ENCODE data around the gene HTR7. TPM values are rescaled to one million over a fixed set of nuclear protein-coding genes. Genes with fewer than 3 reads are reported as not detected.
"Not testable (repeated sequence)": the region's sequence is repeated elsewhere in the genome, so short reads cannot be mapped to it uniquely, and the experiment has no call there.

Gene HTR7
- total RNA-seq, 4 donors from 2014 or later = 0.55 to 1.3 TPM; not detected in 2

DNA sequence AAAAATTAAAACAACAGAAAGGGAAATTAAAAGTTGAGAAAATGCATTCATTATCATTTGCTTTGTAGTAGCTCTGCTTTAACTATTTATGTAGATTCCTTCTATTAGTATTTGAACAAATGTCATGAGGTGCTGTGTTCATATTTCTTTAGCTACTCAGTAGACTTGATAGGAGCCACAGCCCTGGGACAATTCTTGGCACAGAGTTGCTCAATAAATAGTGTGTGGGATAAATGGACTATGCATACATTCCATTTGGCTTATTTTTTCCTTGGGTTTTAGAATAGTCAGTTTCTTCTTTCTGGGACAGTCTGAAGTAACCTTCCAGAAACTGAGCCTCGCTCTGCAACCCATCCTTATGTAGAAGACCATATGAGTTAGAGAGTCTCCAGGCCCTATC lies 27.3 kb upstream of the HTR7 start:
- H3K27me3 ChIP-seq = no peaks in the 10 kb centered on the region
- H3K36me3 ChIP-seq = peaks cover 0 to 23% (median 10%) of the 10 kb centered on the region in 4 donors
- H3K9me3 ChIP-seq = no peaks in the 10 kb centered on the region
- peaks cover 0 to 5% (median 2%) of the 10 kb centered on the region in 4 donors for H3K4me1 ChIP-seq
- no peak overlapping the region for H3K4me3 ChIP-seq
- WGBS, 2 donors (ENCODE audit: low coverage in 1 of 2) = 81 to 100% methylated on average over 1 of the region's 1 CpG
- TF ChIP-seq CTCF (IDR thresholded peaks at IDR 0.05) (no peak), POLR2A (IDR thresholded peaks at IDR 0.05) (no peak), EP300 (IDR thresholded peaks at IDR 0.05; ENCODE audit: low read depth) (no peak), POLR2AphosphoS5 (IDR thresholded peaks at IDR 0.05) (no peak)
- DNase-seq = no peak
- H3K27ac ChIP-seq = no peak overlapping the region
- intact Hi-C loops (cut with DNase I; ENCODE audit: low total_unique reads) = no loop called here
- in situ Hi-C loops (cut with MboI; ENCODE audit: low pct_ligation_motif_present in 1 of 4, low pct_unique_long_range_greater_than_20kb in 1 of 4, low sequenced_read_pairs in 3 of 4) = loop anchor here in 1 of 4 donors (25.0 kb wide), 1 partner anchor 377 kb away; no protein-coding TSS in a partner anchor

- TF ChIP-seq POLR2A (IDR thresholded peaks at IDR 0.05) (no peak), EP300 (IDR thresholded peaks at IDR 0.05; ENCODE audit: low read depth) (no peak), POLR2AphosphoS5 (IDR thresholded peaks at IDR 0.05) (no peak), CTCF (IDR thresholded peaks at IDR 0.05) (no peak)
- no peak for DNase-seq
- intact Hi-C loops (cut with DNase I; ENCODE audit: low total_unique reads) = no loop called here
- Histone ChIP-seq H3K36me3 (peaks cover 0 to 25% (median 10%) of the 10 kb centered on the region in 4 donors), H3K9me3 (no peaks in the 10 kb centered on the region), H3K4me3 (no peak overlapping the region), H3K27me3 (no peaks in the 10 kb centered on the region), H3K4me1 (peaks cover 0 to 5% (median 2%) of the 10 kb centered on the region in 4 donors), H3K27ac (peak overlapping the region in 1 of 4 donors; percentile 32)
- 79 to 82% methylated on average over 3 of the region's 3 CpGs for WGBS, 2 donors (ENCODE audit: low coverage in 1 of 2)
- in situ Hi-C loops (cut with MboI; ENCODE audit: low pct_ligation_motif_present in 1 of 4, low pct_unique_long_range_greater_than_20kb in 1 of 4, low sequenced_read_pairs in 3 of 4) = loop anchor here in 1 of 4 donors (25.0 kb wide), 1 partner anchor 378 kb away; no protein-coding TSS in a partner anchor
Measured at GRCh38 chr10:90884431-90884830, 26.6 kb upstream of the HTR7 start.

DNA sequence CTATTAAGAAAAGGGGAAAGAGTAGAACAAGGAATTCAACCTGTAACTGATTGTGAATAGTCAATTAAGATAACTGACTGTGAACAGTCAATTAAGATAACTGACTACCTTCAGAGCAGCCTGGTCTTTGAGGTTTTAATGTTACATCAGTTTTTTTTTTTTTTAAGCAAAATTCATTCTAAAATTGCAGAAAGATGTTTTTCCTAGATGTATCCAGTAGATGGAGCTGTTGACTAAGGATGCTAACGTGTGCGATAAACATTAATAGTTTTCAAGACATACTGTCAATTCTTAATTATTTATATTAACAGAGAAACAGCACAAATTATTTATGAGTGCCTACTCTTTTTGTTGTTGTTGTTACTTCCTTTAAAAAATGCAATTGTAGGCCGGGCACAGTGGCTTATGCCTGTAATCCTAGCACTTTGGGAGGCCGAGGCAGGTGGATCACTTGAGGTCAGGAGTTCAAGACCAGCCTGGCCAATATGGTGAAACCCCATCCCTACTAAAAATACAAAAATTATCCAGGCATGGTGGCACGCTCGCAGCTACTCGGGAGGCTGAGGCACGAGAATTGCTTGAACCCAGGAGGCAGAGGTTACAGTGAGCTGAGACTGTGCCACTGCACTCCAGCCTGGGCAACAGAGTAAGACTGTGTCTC lies 22.4 kb upstream of the HTR7 start:
- H3K4me1 ChIP-seq; H3K27ac ChIP-seq; H3K9me3 ChIP-seq; H3K4me3 ChIP-seq; DNase-seq; intact Hi-C loops (cut with DNase I; ENCODE audit: low total_unique reads); H3K27me3 ChIP-seq: not testable (repeated sequence)
- in situ Hi-C loops (cut with MboI; ENCODE audit: low pct_ligation_motif_present in 1 of 4, low pct_unique_long_range_greater_than_20kb in 1 of 4, low sequenced_read_pairs in 3 of 4) = loop anchor here in 1 of 4 donors (25.0 kb wide), 1 partner anchor 382 kb away; no protein-coding TSS in a partner anchor
- peak; percentile 45 to 70 (median 58) for TF ChIP-seq CTCF (IDR thresholded peaks at IDR 0.05)
- 64 to 73% methylated on average over 8 of the region's 8 CpGs for WGBS, 2 donors (ENCODE audit: low coverage in 1 of 2)
- peaks cover 0 to 34% (median 3%) of the 10 kb centered on the region in 4 donors for H3K36me3 ChIP-seq

DNA sequence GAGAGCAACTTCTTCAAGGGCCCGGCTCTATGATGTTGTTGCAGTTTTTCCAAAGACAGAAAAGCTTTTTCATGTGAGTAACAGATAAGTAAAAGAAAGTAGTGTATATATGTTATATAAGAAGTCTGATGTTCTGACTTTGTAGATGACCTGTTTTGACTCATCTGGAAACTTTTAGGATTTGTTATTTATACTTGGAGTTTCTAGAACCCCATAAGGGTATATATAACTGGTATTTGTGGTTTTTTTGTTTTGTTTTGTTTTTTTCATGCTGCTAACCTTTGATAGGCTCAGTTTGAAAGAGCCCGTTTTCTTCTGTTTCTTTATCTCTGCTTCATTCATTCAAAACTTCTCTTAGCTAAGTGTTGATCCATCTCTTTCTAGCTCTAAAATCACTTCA lies 21.2 kb upstream of the HTR7 start:
- H3K4me1 ChIP-seq = peaks cover 0 to 1% (median 0%) of the 10 kb centered on the region in 4 donors
- no peaks in the 10 kb centered on the region for H3K27me3 ChIP-seq
- in situ Hi-C loops (cut with MboI; ENCODE audit: low pct_ligation_motif_present in 1 of 4, low pct_unique_long_range_greater_than_20kb in 1 of 4, low sequenced_read_pairs in 3 of 4) (loop anchor here in 1 of 4 donors (25.0 kb wide), 1 partner anchor 383 kb away; no protein-coding TSS in a partner anchor), intact Hi-C loops (cut with DNase I; ENCODE audit: low total_unique reads) (no loop called here)
- H3K27ac ChIP-seq = no peak overlapping the region
- no peaks in the 10 kb centered on the region for H3K9me3 ChIP-seq
- H3K36me3 ChIP-seq = peaks cover 0 to 34% (median 3%) of the 10 kb centered on the region in 4 donors
- TF ChIP-seq EP300 (IDR thresholded peaks at IDR 0.05; ENCODE audit: low read depth) (no peak), POLR2A (IDR thresholded peaks at IDR 0.05) (no peak), POLR2AphosphoS5 (IDR thresholded peaks at IDR 0.05) (no peak), CTCF (IDR thresholded peaks at IDR 0.05) (no peak)
- no peak for DNase-seq
- no peak overlapping the region for H3K4me3 ChIP-seq
- 85 to 93% methylated on average over 2 of the region's 2 CpGs for WGBS, 2 donors (ENCODE audit: low coverage in 1 of 2)

Measured in transverse colon (tissue), 4 donors.